Endothelial cell of umbilical vein (primary cell): ENCODE measurements around the gene AP2A2. TPM values are rescaled to one million over a fixed set of nuclear protein-coding genes. Genes with fewer than 3 reads are reported as not detected.

Experiments
- BruUV-seq: library from RNA; stranded (reverse); fragments of 400-500 nt; replicated peaks from 2 replicates; lab custom pipeline; 2021; lab: Mats Ljungman, UMichigan
- CTCF ChIA-PET: fragments of 300-600, 350-600 bp; sonication (Branson Sonifier 250); formaldehyde crosslinking; loops from one replicate; lab custom pipeline; 2021; ENCODE audit warnings: antibody characterized with exemption, inconsistent platforms; lab: Charles Lee
- POLR2A ChIA-PET: fragments of 300-600, 350-600 bp; sonication (Branson Sonifier 250); formaldehyde crosslinking; loops from one replicate; lab custom pipeline; 2021; ENCODE audit warnings: antibody characterized with exemption, inconsistent platforms; lab: Charles Lee
- DNase-seq: peaks from one replicate; pipeline ENCODE4 v3.0.0-alpha.2; 2011; ENCODE audit warnings: low read depth, low spot score
- FAIRE-seq: peaks from 2 replicates; lab custom pipeline; 2011; peaks lifted over from hg19 to GRCh38; lab: Jason Lieb, UNC
- H2AFZ ChIP-seq: 2 replicates; pipeline ENCODE4 v1.6.0; 2012; ENCODE audit warnings: low read depth, low read length, control low read depth, inconsistent platforms
- H3K27ac ChIP-seq: 2 replicates; pipeline ENCODE4 v1.5.1; 2011; ENCODE audit warnings: low read depth, mild to moderate bottlenecking, control low read depth, low read length, moderate library complexity; ENCODE audit not compliant: insufficient read depth
- H3K27me3 ChIP-seq, 2 experiments: 2 replicates each; pipeline versions ENCODE4 v1.6.0 to v1.6.1; 2011; ENCODE audit warnings: low read length in 2 of 2, mixed read lengths in 1 of 2; ENCODE audit not compliant: control insufficient read depth in 2 of 2, insufficient read depth in 2 of 2
- H3K36me3 ChIP-seq, 2 experiments: 2 replicates in 1 of 2; 3 replicates in 1 of 2; pipeline ENCODE4 v1.5.1; 2011; ENCODE audit warnings: low read length in 2 of 2, mild to moderate bottlenecking in 1 of 2, moderate library complexity in 1 of 2; ENCODE audit not compliant: control insufficient read depth in 2 of 2, insufficient read depth in 2 of 2; ENCODE audit errors: extremely low read depth in 1 of 2
- H3K4me1 ChIP-seq: 3 replicates; pipeline ENCODE4 v1.5.1; 2011; ENCODE audit warnings: mild to moderate bottlenecking, low read length; ENCODE audit not compliant: control insufficient read depth, insufficient read depth; ENCODE audit errors: extremely low read depth
- H3K4me2 ChIP-seq: 2 replicates; pipeline ENCODE4 v1.6.1; 2011; ENCODE audit warnings: low read length, control low read depth, mixed read lengths; ENCODE audit not compliant: insufficient read depth
- H3K4me3 ChIP-seq, 3 experiments: fragments of 200-600 bp in 1 of 3; sonication (generic), shearing (Covaris generic) in 1 of 3; replicated peaks in 1 of 3; 2 replicates each; pipeline ENCODE4 v1.5.1; 2011 to 2016; ENCODE audit warnings: control low read depth in 3 of 3, low read length in 3 of 3, mild to moderate bottlenecking in 2 of 3, inconsistent platforms in 1 of 3, low read depth in 1 of 3, moderate library complexity in 1 of 3; ENCODE audit not compliant: insufficient read depth in 1 of 3
- H3K79me2 ChIP-seq: 2 replicates; pipeline ENCODE4 v1.6.0; 2012; ENCODE audit warnings: low read length, inconsistent platforms; ENCODE audit not compliant: control insufficient read depth, insufficient read depth
- H3K9ac ChIP-seq: replicated peaks from 2 replicates; pipeline ENCODE3; 2011; ENCODE audit warnings: low read length, control low read depth; ENCODE audit not compliant: insufficient read depth; ENCODE audit errors: extremely low read depth
- H3K9me1 ChIP-seq: replicated peaks from 3 replicates; pipeline ENCODE4 v1.6.0; 2011; ENCODE audit warnings: mild to moderate bottlenecking, low read length; ENCODE audit not compliant: control insufficient read depth, insufficient read depth; ENCODE audit errors: extremely low read depth
- H3K9me3 ChIP-seq: replicated peaks from 2 replicates; pipeline ENCODE4 v1.5.1; 2012; ENCODE audit warnings: low read length, inconsistent platforms; ENCODE audit not compliant: control insufficient read depth, insufficient read depth
- H4K20me1 ChIP-seq: replicated peaks from 2 replicates; pipeline ENCODE3; 2011; ENCODE audit warnings: mild to moderate bottlenecking, low read length; ENCODE audit not compliant: control insufficient read depth, insufficient read depth; ENCODE audit errors: extremely low read depth
- EZH2 ChIP-seq: IDR thresholded peaks from 2 replicates; pipeline ENCODE4 v1.6.1; 2012; ENCODE audit warnings: borderline replicate concordance, low read depth, mild to moderate bottlenecking, moderate library complexity, low read length, inconsistent platforms; ENCODE audit not compliant: severe bottlenecking
- FOS ChIP-seq: IDR thresholded peaks from 2 replicates; pipeline ENCODE4 v1.6.1; 2011; ENCODE audit warnings: mild to moderate bottlenecking, low read length, moderate library complexity, borderline replicate concordance; ENCODE audit not compliant: insufficient read depth
- GATA2 ChIP-seq: IDR thresholded peaks from 2 replicates; pipeline ENCODE4 v1.7.0; 2011; ENCODE audit warnings: low read depth, mild to moderate bottlenecking, moderate library complexity, mixed read lengths, low read length; ENCODE audit not compliant: insufficient read length, insufficient read depth
- JUN ChIP-seq: IDR thresholded peaks from 2 replicates; pipeline ENCODE4 v1.6.1; 2011; ENCODE audit warnings: borderline replicate concordance, low read depth; ENCODE audit not compliant: insufficient read length, insufficient read depth
- MYC ChIP-seq: IDR thresholded peaks from one replicate; pipeline ENCODE4 v1.6.1; 2011; ENCODE audit warnings: mild to moderate bottlenecking, low read depth, low read length
- POLR2A ChIP-seq: IDR thresholded peaks from 2 replicates; pipeline ENCODE4 v1.6.1; 2012; ENCODE audit warnings: low read depth, mild to moderate bottlenecking, control low read depth, low read length
- POLR2AphosphoS5 ChIP-seq: IDR thresholded peaks from 2 replicates; pipeline ENCODE4 v1.6.1; 2012; ENCODE audit warnings: low read depth, mild to moderate bottlenecking, control low read depth, low read length, moderate library complexity; ENCODE audit not compliant: insufficient read depth
- dilution Hi-C: fragments of 300-500 bp; cut with MboI; formaldehyde crosslinking; loops from one replicate; pipeline ENCODE4 v1.15.0; 2019; ENCODE audit warnings: low sequenced_read_pairs; ENCODE audit not compliant: extremely low pct_ligation_motif_present
- intact Hi-C: fragments of 100-400 bp; cut with micrococcal nuclease; formaldehyde crosslinking; loops from one replicate; pipeline ENCODE4 v1.10.0; 2022
- polyA plus RNA-seq, 4 experiments: library from polyadenylated mRNA; depleted of rRNA in 3 of 4; stranded (reverse) in 3 of 4; unstranded in 1 of 4; fragments of >200 nt; gene quantifications; 2 replicates each; pipeline versions ENCODE4 v1.2.1 to v1.2.3, GENCODE V29; 2011 to 2012; ENCODE audit warnings: missing spikeins in 1 of 4
- total RNA-seq: library from RNA; stranded (reverse); gene quantifications from 2 replicates; pipeline ENCODE4 v1.2.3, GENCODE V29; 2021
- TF ChIP-seq, protein P1 (sequence below), 2 donors: IDR thresholded peaks; 1 replicate in 1 of 2; 2 replicates in 1 of 2; pipeline ENCODE4 v1.5.1; 2011; ENCODE audit warnings: low read length in 2 of 2, mild to moderate bottlenecking in 2 of 2, moderate library complexity in 2 of 2, control low read depth in 1 of 2, inconsistent platforms in 1 of 2, low read depth in 1 of 2; ENCODE audit not compliant: insufficient read depth in 1 of 2; ENCODE audit errors: extremely low read depth in 1 of 2
- TF ChIP-seq, protein P2 (sequence below): IDR thresholded peaks from 2 replicates; pipeline ENCODE4 v1.6.1; 2011; ENCODE audit not compliant: insufficient read depth, insufficient read length

The AP2A2 gene
- total and polyA plus RNA-seq, 2 donors (not counting 3 experiments of a cell fraction or from before 2014, with no cell fraction given), result 89.5 to 92.6 TPM

DNA sequence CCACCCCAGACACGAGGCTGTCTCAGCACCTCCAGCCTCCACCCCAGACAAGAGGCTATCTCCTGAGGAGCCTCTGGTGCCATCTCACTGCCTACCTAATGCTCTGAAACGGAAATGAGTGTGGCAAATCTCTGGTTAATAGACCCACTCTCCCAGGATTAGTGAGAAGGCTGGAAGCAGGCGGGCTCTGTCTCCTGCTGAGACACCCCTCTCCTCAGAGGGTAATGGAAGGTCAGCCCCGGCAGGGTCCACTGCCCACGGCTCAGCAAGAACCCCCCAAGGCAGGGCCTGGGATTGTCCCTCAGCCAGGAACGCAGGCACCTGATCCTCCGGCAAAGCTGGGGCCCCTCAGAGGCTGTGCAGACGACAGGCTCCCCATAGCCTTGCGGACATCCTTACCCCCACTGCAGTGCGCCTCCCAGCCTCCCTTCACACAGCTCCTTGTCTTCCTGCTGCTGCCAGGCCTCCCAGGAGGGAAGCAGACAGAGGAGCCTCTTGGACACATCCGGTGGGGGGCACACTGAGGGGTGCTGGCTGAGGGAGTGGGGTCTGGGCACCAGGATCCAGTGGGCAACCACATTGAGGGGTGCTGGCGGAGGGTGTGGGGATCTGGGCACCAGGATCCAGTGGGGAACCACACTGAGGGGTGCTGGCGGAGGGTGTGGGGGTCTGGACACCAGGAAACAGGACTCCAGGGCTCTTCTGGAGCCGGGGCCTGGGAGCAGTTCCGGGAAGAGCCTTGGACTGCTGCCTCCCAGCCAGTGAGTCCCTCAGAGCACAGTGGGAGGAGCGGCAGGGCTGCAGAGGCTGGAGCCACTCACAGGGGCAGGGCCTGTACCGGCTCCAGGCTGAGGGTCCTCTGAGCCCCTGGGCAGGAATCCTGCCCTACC is 28.2 kb upstream of the AP2A2 start:
- intact Hi-C loops, result loop anchor here (1.0 kb wide), 2 partner anchors 48 to 154 kb away; no protein-coding TSS in a partner anchor
- dilution Hi-C loops, result no loop called here
- no peak overlapping the region for H3K4me2 ChIP-seq
- peaks cover 10 to 29% of the 10 kb centered on the region in 2 experiments for H3K36me3 ChIP-seq
- H3K9me3 ChIP-seq, result no peaks in the 10 kb centered on the region
- H2AFZ ChIP-seq, result no peak overlapping the region
- H3K79me2 ChIP-seq, result no peaks in the 10 kb centered on the region
- TF ChIP-seq, protein P1, sequence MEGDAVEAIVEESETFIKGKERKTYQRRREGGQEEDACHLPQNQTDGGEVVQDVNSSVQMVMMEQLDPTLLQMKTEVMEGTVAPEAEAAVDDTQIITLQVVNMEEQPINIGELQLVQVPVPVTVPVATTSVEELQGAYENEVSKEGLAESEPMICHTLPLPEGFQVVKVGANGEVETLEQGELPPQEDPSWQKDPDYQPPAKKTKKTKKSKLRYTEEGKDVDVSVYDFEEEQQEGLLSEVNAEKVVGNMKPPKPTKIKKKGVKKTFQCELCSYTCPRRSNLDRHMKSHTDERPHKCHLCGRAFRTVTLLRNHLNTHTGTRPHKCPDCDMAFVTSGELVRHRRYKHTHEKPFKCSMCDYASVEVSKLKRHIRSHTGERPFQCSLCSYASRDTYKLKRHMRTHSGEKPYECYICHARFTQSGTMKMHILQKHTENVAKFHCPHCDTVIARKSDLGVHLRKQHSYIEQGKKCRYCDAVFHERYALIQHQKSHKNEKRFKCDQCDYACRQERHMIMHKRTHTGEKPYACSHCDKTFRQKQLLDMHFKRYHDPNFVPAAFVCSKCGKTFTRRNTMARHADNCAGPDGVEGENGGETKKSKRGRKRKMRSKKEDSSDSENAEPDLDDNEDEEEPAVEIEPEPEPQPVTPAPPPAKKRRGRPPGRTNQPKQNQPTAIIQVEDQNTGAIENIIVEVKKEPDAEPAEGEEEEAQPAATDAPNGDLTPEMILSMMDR (IDR thresholded peaks at IDR 0.05; ENCODE audit: extremely low read depth in 1 of 2, insufficient read depth in 1 of 2, low read depth in 1 of 2, low read length in 2 of 2), result no peak
- no peak for TF ChIP-seq GATA2
- no peak for TF ChIP-seq MYC
- TF ChIP-seq EZH2, result no peak
- TF ChIP-seq, protein P2, sequence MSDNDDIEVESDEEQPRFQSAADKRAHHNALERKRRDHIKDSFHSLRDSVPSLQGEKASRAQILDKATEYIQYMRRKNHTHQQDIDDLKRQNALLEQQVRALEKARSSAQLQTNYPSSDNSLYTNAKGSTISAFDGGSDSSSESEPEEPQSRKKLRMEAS, result no peak
- TF ChIP-seq JUN, result no peak
- no peak for TF ChIP-seq POLR2AphosphoS5
- no peak for TF ChIP-seq POLR2A
- no peak for TF ChIP-seq FOS
- H3K9me1 ChIP-seq, result no peaks in the 10 kb centered on the region
- no peaks in the 10 kb centered on the region for H4K20me1 ChIP-seq
- no peak overlapping the region for H3K4me3 ChIP-seq
- CTCF ChIA-PET, result interaction anchor here (0.6 to 1.9 kb wide), 12 partner anchors 14 to 154 kb away, joined by 3 to 9 read pairs (median 4); no protein-coding TSS in a partner anchor
- POLR2A ChIA-PET, result no interaction called here
- no peaks in the 10 kb centered on the region for H3K4me1 ChIP-seq
- DNase-seq (no peak), FAIRE-seq (no peak)
- H3K27me3 ChIP-seq, result no peaks in the 10 kb centered on the region
- H3K9ac ChIP-seq, result no peak overlapping the region
- no TSS peak for BruUV-seq
- H3K27ac ChIP-seq, result no peak overlapping the region
